GM12878 (cell line): ENCODE results near the gene USP28. TPM values are rescaled to one million over a fixed set of nuclear protein-coding genes. Genes with fewer than 3 reads are reported as not detected.

Source experiments
- EGR1 ChIP-seq, 2 experiments: IDR thresholded peaks; 1 replicate in 1 of 2; 2 replicates in 1 of 2; pipeline ENCODE4 v1.6.1; 2011 to 2012; ENCODE audit warnings: low read depth in 2 of 2, low read length in 2 of 2, borderline replicate concordance in 1 of 2, mild to moderate bottlenecking in 1 of 2, moderate library complexity in 1 of 2
- EZH2 ChIP-seq: IDR thresholded peaks from 2 replicates; pipeline ENCODE4 v1.6.1; 2012; ENCODE audit warnings: low read depth, mild to moderate bottlenecking, control low read depth, inconsistent platforms, low read length, borderline replicate concordance; ENCODE audit not compliant: control insufficient read depth
- IRF4 ChIP-seq: IDR thresholded peaks from 2 replicates; pipeline ENCODE4 v1.6.1; 2011; ENCODE audit warnings: low read depth, low read length
- JUND ChIP-seq: IDR thresholded peaks from 2 replicates; pipeline ENCODE4 v1.6.1; 2012; ENCODE audit warnings: low read depth, mild to moderate bottlenecking, low read length, improper control_type of control experiment, moderate library complexity
- MEF2B ChIP-seq: fragments of 450-650 bp; IDR thresholded peaks from 2 replicates; pipeline ENCODE4 v1.6.1; 2018; ENCODE audit warnings: mild to moderate bottlenecking, moderate library complexity; ENCODE audit not compliant: partially characterized antibody, poor library complexity, severe bottlenecking
- NR2F1 ChIP-seq: fragments of 450-650 bp; conservative IDR thresholded peaks from 2 replicates; pipeline ENCODE4 v1.6.1; 2017; ENCODE audit warnings: mild to moderate bottlenecking
- RBBP5 ChIP-seq: fragments of 200-600 bp; sonication (generic); conservative IDR thresholded peaks from 2 replicates; pipeline ENCODE4 v1.6.1; 2016
- TBL1XR1 ChIP-seq: IDR thresholded peaks from 2 replicates; pipeline ENCODE4 v1.6.1; 2012; ENCODE audit warnings: low read depth, low read length, improper control_type of control experiment
- TCF3 ChIP-seq: IDR thresholded peaks from 2 replicates; pipeline ENCODE4 v1.6.1; 2012; ENCODE audit warnings: low read depth, mild to moderate bottlenecking, low read length, borderline replicate concordance; ENCODE audit not compliant: insufficient read depth
- ZNF207 ChIP-seq: fragments of 450-650 bp; IDR thresholded peaks from 2 replicates; pipeline ENCODE4 v1.6.1; 2014; ENCODE audit warnings: antibody characterized with exemption, mild to moderate bottlenecking, borderline replicate concordance
- ZSCAN29 ChIP-seq: fragments of 450-650 bp; IDR thresholded peaks from 2 replicates; pipeline ENCODE4 v1.6.1; 2017; ENCODE audit warnings: mild to moderate bottlenecking, moderate library complexity
- polyA plus RNA-seq, 11 experiments: library from polyadenylated mRNA; depleted of rRNA in 4 of 11; unstranded in 6 of 11; stranded (reverse) in 5 of 11; fragments of >200 nt; fragmentation: Nextera tagmentation in 4 of 11; fragmentation: Illumina TruSeq in 1 of 11; extraction: Ambion mirVana in 4 of 11; extraction: Trizol in 1 of 11; gene quantifications; 1 replicate in 1 of 11; 2 replicates in 10 of 11; pipeline versions ENCODE4 v1.2.1 to v1.2.3, GENCODE V29; 2011 to 2016; ENCODE audit warnings: inconsistent platforms in 2 of 11, missing spikeins in 2 of 11, low read depth in 1 of 11
- total RNA-seq, 4 experiments: library from RNA; depleted of rRNA in 3 of 4; stranded (reverse); fragments of >200 nt in 3 of 4; fragmentation: Illumina TruSeq in 1 of 4; extraction: Trizol in 1 of 4; gene quantifications; 2 replicates each; pipeline versions ENCODE4 v1.2.1 to v1.2.3, GENCODE V29; 2013 to 2021
- TF ChIP-seq, protein P1 (sequence below): fragments of 450-650 bp; IDR thresholded peaks from 2 replicates; pipeline ENCODE4 v1.6.1; 2017; ENCODE audit warnings: mild to moderate bottlenecking, moderate library complexity
- TF ChIP-seq, protein P2 (sequence below): fragments of 450-650 bp; IDR thresholded peaks from 2 replicates; pipeline ENCODE4 v1.6.1; 2017; ENCODE audit warnings: mild to moderate bottlenecking, moderate library complexity
- TF ChIP-seq, protein P3 (sequence below): IDR thresholded peaks from 2 replicates; pipeline ENCODE4 v1.6.1; 2011; ENCODE audit warnings: low read depth, low read length, improper control_type of control experiment, borderline replicate concordance
- TF ChIP-seq, protein P4 (sequence below), 3 experiments: IDR thresholded peaks in 2 of 3; conservative IDR thresholded peaks in 1 of 3; 2 replicates each; pipeline ENCODE4 v1.5.1; 2011; ENCODE audit warnings: low read depth in 3 of 3, low read length in 3 of 3, mild to moderate bottlenecking in 3 of 3, control low read depth in 2 of 3, moderate library complexity in 2 of 3, inconsistent platforms in 1 of 3, mixed read lengths in 1 of 3; ENCODE audit not compliant: control insufficient read depth in 2 of 3, insufficient read depth in 1 of 3; ENCODE audit errors: extremely low read depth in 1 of 3

Gene USP28
- total and polyA plus RNA-seq, 10 of the 15 experiments (the other 5 are each of a cell fraction or from before 2014, with no cell fraction given): 2.8 to 60.4 (median 24.1) TPM

DNA sequence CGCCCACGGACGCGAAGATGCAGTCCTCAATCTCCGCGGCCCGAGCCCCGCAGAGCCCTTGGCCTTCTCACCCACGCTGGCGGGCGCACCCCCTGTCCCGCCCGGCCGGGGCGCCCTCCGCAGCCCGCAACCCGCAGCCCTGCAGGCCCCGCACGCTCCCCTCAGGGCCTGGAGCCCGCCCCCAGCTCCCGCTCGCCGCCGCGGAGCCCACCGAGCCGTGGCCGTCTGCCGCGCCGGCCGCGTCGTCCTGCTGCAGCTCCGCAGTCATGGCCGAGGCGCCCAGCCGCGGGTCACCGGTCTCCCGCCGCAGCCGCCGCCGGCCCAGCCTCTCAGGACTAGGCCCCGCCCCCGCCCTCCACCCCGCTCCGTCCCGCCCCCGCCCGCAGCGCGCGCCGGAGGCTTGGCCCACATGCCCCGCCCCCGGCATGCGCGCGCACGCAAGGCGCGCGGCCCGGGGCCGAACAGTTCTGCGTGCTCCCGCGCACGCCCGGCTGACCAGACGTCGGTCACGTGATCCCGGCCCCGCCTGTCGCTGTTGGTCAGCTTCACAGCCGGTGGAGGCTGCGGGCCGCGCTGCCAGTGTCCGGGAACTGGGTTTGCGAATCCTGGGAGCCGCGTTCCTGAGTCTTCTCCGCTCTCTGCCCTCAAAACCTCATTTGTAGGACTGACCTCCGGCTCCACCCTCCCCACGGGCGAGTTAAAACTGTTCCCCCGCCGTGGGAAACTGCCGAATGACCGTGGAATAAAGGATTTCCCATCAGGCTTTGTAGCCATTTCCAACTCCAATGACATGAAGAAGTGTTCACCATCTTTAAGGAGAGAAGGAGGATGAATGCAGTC lies at the start of gene USP28 (continued):
- TF ChIP-seq, protein P1, sequence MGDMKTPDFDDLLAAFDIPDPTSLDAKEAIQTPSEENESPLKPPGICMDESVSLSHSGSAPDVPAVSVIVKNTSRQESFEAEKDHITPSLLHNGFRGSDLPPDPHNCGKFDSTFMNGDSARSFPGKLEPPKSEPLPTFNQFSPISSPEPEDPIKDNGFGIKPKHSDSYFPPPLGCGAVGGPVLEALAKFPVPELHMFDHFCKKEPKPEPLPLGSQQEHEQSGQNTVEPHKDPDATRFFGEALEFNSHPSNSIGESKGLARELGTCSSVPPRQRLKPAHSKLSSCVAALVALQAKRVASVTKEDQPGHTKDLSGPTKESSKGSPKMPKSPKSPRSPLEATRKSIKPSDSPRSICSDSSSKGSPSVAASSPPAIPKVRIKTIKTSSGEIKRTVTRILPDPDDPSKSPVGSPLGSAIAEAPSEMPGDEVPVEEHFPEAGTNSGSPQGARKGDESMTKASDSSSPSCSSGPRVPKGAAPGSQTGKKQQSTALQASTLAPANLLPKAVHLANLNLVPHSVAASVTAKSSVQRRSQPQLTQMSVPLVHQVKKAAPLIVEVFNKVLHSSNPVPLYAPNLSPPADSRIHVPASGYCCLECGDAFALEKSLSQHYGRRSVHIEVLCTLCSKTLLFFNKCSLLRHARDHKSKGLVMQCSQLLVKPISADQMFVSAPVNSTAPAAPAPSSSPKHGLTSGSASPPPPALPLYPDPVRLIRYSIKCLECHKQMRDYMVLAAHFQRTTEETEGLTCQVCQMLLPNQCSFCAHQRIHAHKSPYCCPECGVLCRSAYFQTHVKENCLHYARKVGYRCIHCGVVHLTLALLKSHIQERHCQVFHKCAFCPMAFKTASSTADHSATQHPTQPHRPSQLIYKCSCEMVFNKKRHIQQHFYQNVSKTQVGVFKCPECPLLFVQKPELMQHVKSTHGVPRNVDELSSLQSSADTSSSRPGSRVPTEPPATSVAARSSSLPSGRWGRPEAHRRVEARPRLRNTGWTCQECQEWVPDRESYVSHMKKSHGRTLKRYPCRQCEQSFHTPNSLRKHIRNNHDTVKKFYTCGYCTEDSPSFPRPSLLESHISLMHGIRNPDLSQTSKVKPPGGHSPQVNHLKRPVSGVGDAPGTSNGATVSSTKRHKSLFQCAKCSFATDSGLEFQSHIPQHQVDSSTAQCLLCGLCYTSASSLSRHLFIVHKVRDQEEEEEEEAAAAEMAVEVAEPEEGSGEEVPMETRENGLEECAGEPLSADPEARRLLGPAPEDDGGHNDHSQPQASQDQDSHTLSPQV: no peak
- no peak for TF ChIP-seq IRF4
- peak; percentile 85 for TF ChIP-seq EGR1 (IDR thresholded peaks at IDR 0.05; ENCODE audit: borderline replicate concordance in 1 of 2, low read depth in 2 of 2, low read length in 2 of 2)
- TF ChIP-seq, protein P2, sequence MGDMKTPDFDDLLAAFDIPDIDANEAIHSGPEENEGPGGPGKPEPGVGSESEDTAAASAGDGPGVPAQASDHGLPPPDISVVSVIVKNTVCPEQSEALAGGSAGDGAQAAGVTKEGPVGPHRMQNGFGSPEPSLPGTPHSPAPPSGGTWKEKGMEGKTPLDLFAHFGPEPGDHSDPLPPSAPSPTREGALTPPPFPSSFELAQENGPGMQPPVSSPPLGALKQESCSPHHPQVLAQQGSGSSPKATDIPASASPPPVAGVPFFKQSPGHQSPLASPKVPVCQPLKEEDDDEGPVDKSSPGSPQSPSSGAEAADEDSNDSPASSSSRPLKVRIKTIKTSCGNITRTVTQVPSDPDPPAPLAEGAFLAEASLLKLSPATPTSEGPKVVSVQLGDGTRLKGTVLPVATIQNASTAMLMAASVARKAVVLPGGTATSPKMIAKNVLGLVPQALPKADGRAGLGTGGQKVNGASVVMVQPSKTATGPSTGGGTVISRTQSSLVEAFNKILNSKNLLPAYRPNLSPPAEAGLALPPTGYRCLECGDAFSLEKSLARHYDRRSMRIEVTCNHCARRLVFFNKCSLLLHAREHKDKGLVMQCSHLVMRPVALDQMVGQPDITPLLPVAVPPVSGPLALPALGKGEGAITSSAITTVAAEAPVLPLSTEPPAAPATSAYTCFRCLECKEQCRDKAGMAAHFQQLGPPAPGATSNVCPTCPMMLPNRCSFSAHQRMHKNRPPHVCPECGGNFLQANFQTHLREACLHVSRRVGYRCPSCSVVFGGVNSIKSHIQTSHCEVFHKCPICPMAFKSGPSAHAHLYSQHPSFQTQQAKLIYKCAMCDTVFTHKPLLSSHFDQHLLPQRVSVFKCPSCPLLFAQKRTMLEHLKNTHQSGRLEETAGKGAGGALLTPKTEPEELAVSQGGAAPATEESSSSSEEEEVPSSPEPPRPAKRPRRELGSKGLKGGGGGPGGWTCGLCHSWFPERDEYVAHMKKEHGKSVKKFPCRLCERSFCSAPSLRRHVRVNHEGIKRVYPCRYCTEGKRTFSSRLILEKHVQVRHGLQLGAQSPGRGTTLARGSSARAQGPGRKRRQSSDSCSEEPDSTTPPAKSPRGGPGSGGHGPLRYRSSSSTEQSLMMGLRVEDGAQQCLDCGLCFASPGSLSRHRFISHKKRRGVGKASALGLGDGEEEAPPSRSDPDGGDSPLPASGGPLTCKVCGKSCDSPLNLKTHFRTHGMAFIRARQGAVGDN: peak; percentile 95
- peak; percentile 94 for TF ChIP-seq NR2F1
- TF ChIP-seq, protein P3, sequence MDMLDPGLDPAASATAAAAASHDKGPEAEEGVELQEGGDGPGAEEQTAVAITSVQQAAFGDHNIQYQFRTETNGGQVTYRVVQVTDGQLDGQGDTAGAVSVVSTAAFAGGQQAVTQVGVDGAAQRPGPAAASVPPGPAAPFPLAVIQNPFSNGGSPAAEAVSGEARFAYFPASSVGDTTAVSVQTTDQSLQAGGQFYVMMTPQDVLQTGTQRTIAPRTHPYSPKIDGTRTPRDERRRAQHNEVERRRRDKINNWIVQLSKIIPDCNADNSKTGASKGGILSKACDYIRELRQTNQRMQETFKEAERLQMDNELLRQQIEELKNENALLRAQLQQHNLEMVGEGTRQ: peak; percentile 90
- TF ChIP-seq TCF3: peak; percentile 77
- TF ChIP-seq, protein P4, sequence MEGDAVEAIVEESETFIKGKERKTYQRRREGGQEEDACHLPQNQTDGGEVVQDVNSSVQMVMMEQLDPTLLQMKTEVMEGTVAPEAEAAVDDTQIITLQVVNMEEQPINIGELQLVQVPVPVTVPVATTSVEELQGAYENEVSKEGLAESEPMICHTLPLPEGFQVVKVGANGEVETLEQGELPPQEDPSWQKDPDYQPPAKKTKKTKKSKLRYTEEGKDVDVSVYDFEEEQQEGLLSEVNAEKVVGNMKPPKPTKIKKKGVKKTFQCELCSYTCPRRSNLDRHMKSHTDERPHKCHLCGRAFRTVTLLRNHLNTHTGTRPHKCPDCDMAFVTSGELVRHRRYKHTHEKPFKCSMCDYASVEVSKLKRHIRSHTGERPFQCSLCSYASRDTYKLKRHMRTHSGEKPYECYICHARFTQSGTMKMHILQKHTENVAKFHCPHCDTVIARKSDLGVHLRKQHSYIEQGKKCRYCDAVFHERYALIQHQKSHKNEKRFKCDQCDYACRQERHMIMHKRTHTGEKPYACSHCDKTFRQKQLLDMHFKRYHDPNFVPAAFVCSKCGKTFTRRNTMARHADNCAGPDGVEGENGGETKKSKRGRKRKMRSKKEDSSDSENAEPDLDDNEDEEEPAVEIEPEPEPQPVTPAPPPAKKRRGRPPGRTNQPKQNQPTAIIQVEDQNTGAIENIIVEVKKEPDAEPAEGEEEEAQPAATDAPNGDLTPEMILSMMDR (IDR thresholded peaks at IDR 0.05 in 2 of 3, conservative IDR thresholded peaks at IDR 0.05 in 1 of 3; ENCODE audit: control insufficient read depth in 2 of 3, extremely low read depth in 1 of 3, insufficient read depth in 1 of 3, low read depth in 3 of 3, low read length in 3 of 3): 0 out of 6 replicates have a peak, but pooled peaks of 1 of the 3 experiments have one; percentile 5
- TF ChIP-seq EZH2: no peak
- TF ChIP-seq RBBP5: no peak
- 0 out of 2 replicates have a peak, but pooled peaks have one; percentile 40 for TF ChIP-seq ZSCAN29
- peak; percentile 57; the same call in 1 of the 2 replicates for TF ChIP-seq TBL1XR1
- TF ChIP-seq JUND: no peak
- 0 out of 2 replicates have a peak, but pooled peaks have one; percentile 32 for TF ChIP-seq ZNF207
- peak; percentile 14 for TF ChIP-seq MEF2B
